Right renal cortex interstitium (tissue), 3 donors: ENCODE data around the gene PTPRD. TPM values are rescaled to one million over a fixed set of nuclear protein-coding genes. Genes with fewer than 3 reads are reported as not detected.
"Not testable (repeated sequence)": the region's sequence is repeated elsewhere in the genome, so short reads cannot be mapped to it uniquely, and the experiment has no call there.

Source experiments
- DNase-seq, 3 donors: peaks; one replicate each; pipeline ENCODE4 v3.0.0-alpha.2; 2013; ENCODE audit warnings: low read depth in 3 of 3, low spot score in 2 of 3
- polyA plus RNA-seq, 3 donors: library from polyadenylated mRNA; unstranded; fragments of 120-200 nt; gene quantifications; one replicate each; pipeline ENCODE4 v1.2.1, GENCODE V29; 2013; ENCODE audit not compliant: insufficient read length in 3 of 3

The PTPRD gene
- polyA plus RNA-seq, 3 donors, result 92.4 to 109 (median 101) TPM

DNA sequence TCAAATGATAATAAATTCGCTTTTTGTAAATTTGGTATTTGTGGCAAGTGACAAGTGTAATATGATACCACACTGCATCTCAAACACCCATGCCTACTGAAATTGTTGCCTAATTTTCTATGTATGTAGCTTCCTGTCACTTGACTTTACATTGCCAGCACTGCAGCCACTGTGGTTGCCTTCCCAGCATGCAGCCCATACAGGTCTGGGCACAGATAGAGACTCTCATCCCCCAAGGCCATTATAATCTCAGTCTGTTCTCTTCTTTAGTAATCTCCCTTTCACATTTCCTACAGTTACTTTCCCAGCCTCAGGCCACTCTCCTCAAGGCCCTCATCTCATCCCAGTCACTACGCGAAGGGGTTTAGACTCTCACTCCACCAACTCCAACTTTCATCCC, 1200.6 kb downstream of the PTPRD start:
- DNase-seq, result no peak

DNA sequence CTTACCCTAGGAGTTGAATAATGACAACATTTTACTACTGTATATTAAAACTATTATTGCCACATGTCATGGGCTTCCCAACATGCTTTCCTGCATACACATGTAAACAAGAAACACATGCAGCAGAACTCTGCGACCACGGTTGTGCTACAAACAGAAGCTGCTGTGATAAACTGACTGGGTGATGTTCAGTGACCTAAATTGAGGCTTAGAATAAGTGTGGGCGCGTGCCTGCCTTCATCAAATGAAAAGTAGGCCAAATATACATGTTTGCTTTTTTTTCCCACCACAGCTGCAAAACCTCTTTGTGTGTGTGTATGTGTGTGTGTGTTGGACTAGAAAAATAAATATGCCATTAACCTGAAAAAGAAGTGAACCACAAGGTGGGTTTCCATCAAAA, 1202.1 kb downstream of the PTPRD start:
- DNase-seq, result no peak

- DNase-seq, result no peak
Observed at GRCh38 chr9:9399982-9400381, 1212.8 kb downstream of the PTPRD start.

- no peak for DNase-seq
Observed at GRCh38 chr9:9396518-9396917, 1216.3 kb downstream of the PTPRD start.

- no peak for DNase-seq
Observed at GRCh38 chr9:9395539-9395938, 1217.3 kb downstream of the PTPRD start.

- DNase-seq, result no peak
Observed at GRCh38 chr9:9392755-9393154, 1220.0 kb downstream of the PTPRD start.

GRCh38 chr9:9389904-9390303, 1222.9 kb downstream of the PTPRD start:
- no peak for DNase-seq

DNA sequence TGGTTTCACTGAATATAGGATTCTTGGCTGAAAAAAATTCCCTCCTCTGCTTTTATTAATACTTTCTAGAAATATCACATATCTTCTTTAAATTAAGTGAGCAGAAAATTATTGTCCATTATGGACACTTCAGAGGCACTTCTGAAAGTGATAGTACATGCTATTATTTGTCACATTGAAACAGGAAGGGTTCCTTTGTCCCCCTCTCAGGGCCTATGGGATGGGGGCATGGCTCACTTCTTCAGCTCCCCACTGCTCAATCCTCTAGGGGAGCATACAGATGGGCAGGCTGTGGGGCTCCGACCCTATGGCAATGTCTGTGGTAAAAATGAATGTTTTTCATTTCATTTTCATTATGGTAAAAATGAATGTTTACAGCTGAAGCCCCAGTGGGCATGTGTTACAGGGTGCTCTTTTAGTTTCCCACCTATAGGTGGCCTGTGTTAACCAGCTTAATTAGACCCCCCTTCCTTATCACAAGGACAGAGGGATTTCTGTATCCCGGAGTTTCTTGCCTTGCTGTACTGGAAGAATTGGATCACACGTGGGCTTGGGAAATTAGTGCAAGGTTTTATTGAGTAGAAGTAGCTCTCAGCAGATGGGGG, 1225.2 kb downstream of the PTPRD start:
- DNase-seq, result no peak

- DNase-seq, result no peak
Observed at GRCh38 chr9:9362332-9362731, 1250.5 kb downstream of the PTPRD start.

DNA sequence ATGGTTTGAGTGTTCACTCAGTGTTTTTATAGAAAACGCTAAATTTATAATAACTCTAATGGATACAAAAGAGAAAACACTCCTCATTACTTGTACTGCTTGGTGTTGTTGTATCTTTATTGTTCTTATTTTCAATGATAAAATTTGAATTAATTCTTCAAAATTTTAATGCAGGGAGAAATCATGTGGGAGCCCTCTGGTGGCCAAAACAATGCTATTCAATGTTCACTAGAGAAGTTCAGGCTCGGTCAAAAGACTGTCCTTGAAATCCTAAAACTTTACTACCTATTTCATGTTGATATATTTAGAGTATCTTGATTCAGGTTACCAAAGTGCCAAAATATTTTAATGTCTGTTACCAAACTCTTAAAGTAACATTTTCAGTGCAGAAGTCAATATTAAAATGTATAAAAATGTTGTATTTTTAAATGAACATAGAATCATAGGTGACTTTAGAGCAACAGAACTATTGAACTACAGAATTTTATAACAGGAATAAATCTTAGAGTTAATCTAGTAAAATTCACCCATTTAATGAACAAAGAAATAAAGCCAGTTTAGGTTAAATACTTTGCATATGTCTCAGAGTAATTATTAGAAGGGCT, 1259.8 kb downstream of the PTPRD start:
- DNase-seq, result peak in 1 of 3 donors; percentile 2

- DNase-seq, result no peak
Observed at GRCh38 chr9:9341203-9341602, 1271.6 kb downstream of the PTPRD start.

GRCh38 chr9:9337129-9337528, 1275.7 kb downstream of the PTPRD start:
- no peak for DNase-seq

GRCh38 chr9:9326749-9327148, 1286.1 kb downstream of the PTPRD start:
- no peak for DNase-seq

DNA sequence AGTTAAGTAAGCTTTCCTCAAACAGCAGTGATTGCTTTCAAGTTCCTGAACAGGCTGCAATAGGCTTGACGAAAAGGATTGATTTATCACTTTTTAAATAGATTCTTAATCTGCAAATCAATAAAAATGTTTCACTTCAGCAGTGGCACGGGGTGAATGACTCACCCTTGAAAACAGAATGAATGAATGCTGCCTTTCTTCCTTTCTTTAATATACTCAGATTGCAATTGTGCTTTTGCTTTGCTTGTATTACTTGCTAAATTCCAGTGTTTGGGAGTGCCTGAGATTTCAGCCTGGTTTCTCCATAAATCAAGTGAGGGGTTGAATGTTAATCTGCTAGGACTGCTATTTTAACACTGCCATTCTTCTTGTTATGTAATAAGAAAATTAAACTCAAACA, 1293.8 kb downstream of the PTPRD start:
- DNase-seq, result no peak

- not testable (repeated sequence) for DNase-seq
Observed at GRCh38 chr9:9310743-9311142, 1302.1 kb downstream of the PTPRD start.

- DNase-seq, result no peak
Observed at GRCh38 chr9:9305600-9305999, 1307.2 kb downstream of the PTPRD start.

DNA sequence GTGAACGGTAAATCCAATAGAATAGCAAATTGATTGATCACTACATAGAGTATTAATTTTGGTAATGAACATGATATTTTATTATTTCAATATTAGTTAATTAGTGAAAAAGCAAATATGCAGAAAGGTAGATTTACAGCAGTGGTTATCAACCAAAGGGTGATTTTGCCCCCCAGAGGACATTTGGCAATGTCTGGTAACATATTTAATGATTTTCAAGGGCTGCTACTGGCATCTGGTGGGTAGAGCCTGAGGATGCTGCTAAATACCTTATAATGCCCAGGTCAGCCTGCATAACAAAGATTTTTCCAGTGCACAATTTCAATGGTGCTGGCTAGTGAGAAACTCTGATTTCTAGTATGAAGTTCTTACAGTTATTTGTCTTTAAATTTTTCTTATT, 1313.7 kb downstream of the PTPRD start:
- DNase-seq, result no peak

GRCh38 chr9:9286001-9286400, 1326.8 kb downstream of the PTPRD start:
- DNase-seq, result no peak

GRCh38 chr9:9284201-9284600, 1328.6 kb downstream of the PTPRD start:
- peak in 2 of 3 donors; percentile 13 to 27 for DNase-seq

- no peak for DNase-seq
Observed at GRCh38 chr9:9283159-9283986, 1329.4 kb downstream of the PTPRD start.

GRCh38 chr9:9275601-9276000, 1337.2 kb downstream of the PTPRD start:
- DNase-seq, result no peak

DNA sequence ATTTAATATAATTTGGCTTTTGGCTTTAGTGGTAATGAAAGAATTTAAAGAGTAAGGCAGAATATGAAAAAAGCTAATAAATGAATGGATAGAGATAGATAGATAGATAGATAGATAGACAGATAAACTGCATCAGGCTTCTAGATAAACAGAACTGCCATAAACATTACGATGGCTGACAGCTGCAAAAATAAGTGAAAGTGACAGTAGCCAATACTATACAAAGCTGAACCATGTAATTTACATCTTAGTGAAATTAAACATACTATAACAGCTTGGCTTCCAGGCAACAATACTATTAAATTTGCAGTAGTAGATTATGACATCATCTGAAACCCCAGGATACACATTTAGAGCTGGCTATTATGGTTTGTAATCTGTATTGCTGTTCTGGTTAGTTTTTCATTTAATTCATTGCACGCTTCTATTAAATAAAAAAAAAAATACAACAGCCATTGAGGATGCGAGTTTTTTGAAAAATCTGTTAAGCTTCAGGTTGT, 1354.8 kb downstream of the PTPRD start:
- no peak for DNase-seq
